Lower leg skin (tissue), 4 donors: ENCODE data around the gene USH1G. TPM values are rescaled to one million over a fixed set of nuclear protein-coding genes. Genes with fewer than 3 reads are reported as not detected.
A peak's percentile ranks its signal among the peaks of the same experiment; 100 is the strongest.

ENCODE experiments used
- DNase-seq, 2 donors: peaks; one replicate each; pipeline ENCODE4 v3.0.0-alpha.2; 2019; ENCODE audit warnings: low spot score in 2 of 2
- H3K4me3 ChIP-seq: fragments of 200-600 bp; sonication (generic); 2 replicates; pipeline ENCODE4 v1.5.1; 2017; ENCODE audit warnings: mild to moderate bottlenecking, low read depth; ENCODE audit not compliant: poor library complexity, severe bottlenecking
- CTCF ChIP-seq, 3 donors: fragments of 450-650 bp; IDR thresholded peaks; one replicate each; pipeline ENCODE4 v1.5.1; 2016; ENCODE audit warnings: antibody characterized with exemption in 3 of 3, mild to moderate bottlenecking in 3 of 3, moderate library complexity in 2 of 3
- POLR2A ChIP-seq, 2 donors: fragments of 450-650 bp; IDR thresholded peaks; one replicate each; pipeline ENCODE4 v1.6.1; 2016 to 2017; ENCODE audit warnings: antibody characterized with exemption in 2 of 2, mild to moderate bottlenecking in 1 of 2, moderate library complexity in 1 of 2
- WGBS, 2 donors: methylation state at CpG; one replicate each; pipeline ENCODE4 v1.1.5; 2018; 5-methylcytosine and 5-hydroxymethylcytosine counted together
- intact Hi-C: fragments of 100-400 bp; cut with DNase I; formaldehyde crosslinking; loops from one replicate; pipeline ENCODE4 v1.15.0; 2023; ENCODE audit warnings: low total_unique reads
- total RNA-seq, 4 donors: library from RNA; depleted of rRNA; stranded (reverse); fragments of >200 nt; gene quantifications; one replicate each; pipeline ENCODE4 v1.1.0, GENCODE V29; 2016

The USH1G gene
- total RNA-seq, 4 donors from 2014 or later, result 0.67 to 2.6 (median 2.1) TPM

GRCh38 chr17:74937064-74938051 is 14.3 kb upstream of the USH1G start:
- peak in 1 of 2 donors; percentile 74 for DNase-seq
- intact Hi-C loops, result no loop called here

GRCh38 chr17:74936470-74936799 is 13.4 kb upstream of the USH1G start:
- H3K4me3 ChIP-seq, result no peak overlapping the region
- 16 to 28% methylated on average over 7 to 12 of the region's 12 CpGs for WGBS, 2 donors
- no peak for TF ChIP-seq CTCF (IDR thresholded peaks at IDR 0.05)
- no peak for TF ChIP-seq POLR2A (IDR thresholded peaks at IDR 0.05)
- no peak for DNase-seq
- intact Hi-C loops, result no loop called here

More at GRCh38 chr17:74937064-74938051, 14.3 kb upstream of the USH1G start:
- H3K4me3 ChIP-seq, result no peak overlapping the region
- 49 to 50% methylated on average over 11 of the region's 11 CpGs for WGBS, 2 donors
- TF ChIP-seq POLR2A (IDR thresholded peaks at IDR 0.05) (no peak), CTCF (IDR thresholded peaks at IDR 0.05) (no peak)

- DNase-seq, result no peak
- 2 to 3% methylated on average over 47 to 60 of the region's 78 CpGs for WGBS, 2 donors
- H3K4me3 ChIP-seq, result no peak within 1 kb of the TSS
- intact Hi-C loops, result no loop called here
- TF ChIP-seq POLR2A (IDR thresholded peaks at IDR 0.05), result no peak
- TF ChIP-seq CTCF (IDR thresholded peaks at IDR 0.05), result no peak
Measured at GRCh38 chr17:74935585-74936469, 12.8 kb upstream of the USH1G start, which contains the start of gene OTOP3. Gene OTOP3 (plus strand): TSS chr17:74935898. CDS start chr17:74935922, 24 bp downstream.

GRCh38 chr17:74935048-74935447 is 12.0 kb upstream of the USH1G start:
- no peak for TF ChIP-seq CTCF (IDR thresholded peaks at IDR 0.05)
- no peak for TF ChIP-seq POLR2A (IDR thresholded peaks at IDR 0.05)
- no peak overlapping the region for H3K4me3 ChIP-seq
- no peak for DNase-seq
- intact Hi-C loops, result no loop called here
- 52 to 71% methylated on average over 3 of the region's 3 CpGs for whole genome bisulfite sequencing, 2 donors

GRCh38 chr17:74930535-74931036 is 7.5 kb upstream of the USH1G start:
- no peak for TF ChIP-seq POLR2A (IDR thresholded peaks at IDR 0.05)
- no peak for TF ChIP-seq CTCF (IDR thresholded peaks at IDR 0.05)
- intact Hi-C loops, result no loop called here
- 89 to 93% methylated on average over 17 to 23 of the region's 24 CpGs for WGBS, 2 donors
- no peak overlapping the region for H3K4me3 ChIP-seq
- no peak for DNase-seq
